IMR-90 (cell line): ENCODE results near the gene CDC14A. TPM values are rescaled to one million over a fixed set of nuclear protein-coding genes. Genes with fewer than 3 reads are reported as not detected.

Source experiments
- ATAC-seq: fragments of 200-7000 bp; cut with Tn5 transposase; 2 replicates; pipeline ENCODE4 v1.9.1; 2020; ENCODE audit warnings: low read depth, mild to moderate bottlenecking, moderate library complexity
- BruUV-seq: library from RNA; stranded (reverse); fragments of 400-500 nt; replicated peaks from 2 replicates; lab custom pipeline; 2021; lab: Mats Ljungman, UMichigan
- CTCF ChIA-PET: fragments of 300-600 bp; formaldehyde crosslinking; extraction: SDS; loops from one replicate; lab custom pipeline; 2021; ENCODE audit warnings: antibody characterized with exemption; lab: Yijun Ruan, JAX
- POLR2A ChIA-PET: fragments of 300-600 bp; sonication (Branson Sonifier 250); formaldehyde crosslinking; loops from one replicate; lab custom pipeline; 2022; ENCODE audit warnings: antibody characterized with exemption; ENCODE audit not compliant: unreplicated experiment; lab: Charles Lee
- DNase-seq: peaks from one replicate; pipeline ENCODE4 v3.0.0; 2013
- H2AFZ ChIP-seq: replicated peaks from 2 replicates; pipeline ENCODE3; 2013; ENCODE audit warnings: low read length, mild to moderate bottlenecking; ENCODE audit not compliant: poor library complexity
- H2AK5ac ChIP-seq: 2 replicates; pipeline ENCODE4 v1.6.1; 2013; ENCODE audit warnings: low read depth, low read length, inconsistent platforms
- H2AK9ac ChIP-seq: replicated peaks from 2 replicates; pipeline ENCODE3; 2013; ENCODE audit warnings: mild to moderate bottlenecking, low read depth, low read length, moderate library complexity; ENCODE audit not compliant: poor library complexity
- H2BK120ac ChIP-seq: 2 replicates; pipeline ENCODE4 v1.6.1; 2013; ENCODE audit warnings: low read depth, low read length, inconsistent platforms
- H2BK15ac ChIP-seq: 3 replicates; pipeline ENCODE4 v1.6.1; 2013; ENCODE audit warnings: low read depth, low read length, inconsistent platforms
- H2BK20ac ChIP-seq: 2 replicates; pipeline ENCODE4 v1.6.1; 2013; ENCODE audit warnings: low read depth, mild to moderate bottlenecking, inconsistent platforms, low read length, moderate library complexity
- H2BK5ac ChIP-seq: 2 replicates; pipeline ENCODE4 v1.6.1; 2013; ENCODE audit warnings: mild to moderate bottlenecking, low read depth, low read length, inconsistent platforms; ENCODE audit not compliant: poor library complexity, severe bottlenecking
- H3K14ac ChIP-seq: replicated peaks from 2 replicates; pipeline ENCODE4 v1.6.1; 2013; ENCODE audit warnings: low read depth, low read length, inconsistent platforms
- H3K18ac ChIP-seq: 2 replicates; pipeline ENCODE4 v1.6.1; 2013; ENCODE audit warnings: low read depth, low read length, control low read depth
- H3K23ac ChIP-seq: 2 replicates; pipeline ENCODE4 v1.6.1; 2013; ENCODE audit warnings: low read depth, low read length, inconsistent platforms
- H3K27ac ChIP-seq: 2 replicates; pipeline ENCODE4 v1.5.1; 2013; ENCODE audit warnings: mild to moderate bottlenecking, control low read depth, low read length; ENCODE audit not compliant: insufficient read depth
- H3K27me3 ChIP-seq: 2 replicates; pipeline ENCODE4 v1.6.1; 2013; ENCODE audit warnings: low read length; ENCODE audit not compliant: control insufficient read depth, insufficient read depth
- H3K36me3 ChIP-seq: 2 replicates; pipeline ENCODE4 v1.6.1; 2013; ENCODE audit warnings: low read length, mixed read lengths; ENCODE audit not compliant: control insufficient read depth, insufficient read depth
- H3K4ac ChIP-seq: 2 replicates; pipeline ENCODE4 v1.6.1; 2013; ENCODE audit warnings: low read depth, low read length, inconsistent platforms
- H3K4me1 ChIP-seq: 2 replicates; pipeline ENCODE4 v1.6.1; 2013; ENCODE audit warnings: low read length, mixed read lengths; ENCODE audit not compliant: control insufficient read depth, insufficient read depth
- H3K4me2 ChIP-seq: 2 replicates; pipeline ENCODE4 v1.6.1; 2013; ENCODE audit warnings: low read depth, mild to moderate bottlenecking, control low read depth, low read length, moderate library complexity
- H3K4me3 ChIP-seq: 2 replicates; pipeline ENCODE4 v1.5.1; 2013; ENCODE audit warnings: low read depth, mild to moderate bottlenecking, control low read depth, low read length, moderate library complexity; ENCODE audit not compliant: insufficient read depth
- H3K56ac ChIP-seq: 2 replicates; pipeline ENCODE4 v1.6.1; 2013; ENCODE audit warnings: low read length, inconsistent platforms; ENCODE audit not compliant: insufficient read depth; ENCODE audit errors: extremely low read depth
- H3K79me1 ChIP-seq, 2 experiments: 2 replicates each; pipeline ENCODE4 v1.6.1; 2013; ENCODE audit warnings: low read length in 2 of 2, inconsistent platforms in 1 of 2, low read depth in 1 of 2
- H3K9ac ChIP-seq: 2 replicates; pipeline ENCODE4 v1.6.1; 2013; ENCODE audit warnings: low read depth, low read length, control low read depth
- H3K9me1 ChIP-seq: 2 replicates; pipeline ENCODE4 v1.6.1; 2013; ENCODE audit warnings: low read length, inconsistent platforms; ENCODE audit not compliant: insufficient read depth
- H3K9me3 ChIP-seq: 2 replicates; pipeline ENCODE4 v1.6.1; 2013; ENCODE audit warnings: low read length; ENCODE audit not compliant: control insufficient read depth, insufficient read depth
- H4K20me1 ChIP-seq: 2 replicates; pipeline ENCODE4 v1.6.1; 2013; ENCODE audit warnings: low read length, inconsistent platforms; ENCODE audit not compliant: insufficient read depth
- H4K5ac ChIP-seq: 2 replicates; pipeline ENCODE4 v1.6.1; 2013; ENCODE audit warnings: mild to moderate bottlenecking, low read depth, low read length, control low read depth
- H4K8ac ChIP-seq, 2 experiments: 2 replicates each; pipeline ENCODE4 v1.6.1; 2013; ENCODE audit warnings: low read depth in 2 of 2, low read length in 2 of 2, control low read depth in 1 of 2, inconsistent platforms in 1 of 2
- H4K91ac ChIP-seq: 2 replicates; pipeline ENCODE4 v1.6.1; 2013; ENCODE audit warnings: low read depth, low read length, inconsistent platforms; ENCODE audit not compliant: insufficient read depth
- BHLHE40 ChIP-seq: fragments of 150-350 bp; IDR thresholded peaks from 2 replicates; pipeline ENCODE4 v1.6.1; 2016; ENCODE audit warnings: mild to moderate bottlenecking, low read depth, low read length
- CEBPB ChIP-seq: IDR thresholded peaks from 2 replicates; pipeline ENCODE4 v1.6.1; 2012; ENCODE audit warnings: low read depth, low read length, improper control_type of control experiment
- CHD1 ChIP-seq: IDR thresholded peaks from 2 replicates; pipeline ENCODE4 v1.6.1; 2012; ENCODE audit warnings: low read depth, low read length, improper control_type of control experiment
- CTCF ChIP-seq: conservative IDR thresholded peaks from 2 replicates; pipeline ENCODE4 v1.5.1; 2012; ENCODE audit warnings: mild to moderate bottlenecking, low read depth, low read length, improper control_type of control experiment
- FOS ChIP-seq: fragments of 150-350 bp; IDR thresholded peaks from 2 replicates; pipeline ENCODE4 v1.6.1; 2016; ENCODE audit warnings: low read depth, low read length
- MAFK ChIP-seq: IDR thresholded peaks from 2 replicates; pipeline ENCODE4 v1.6.1; 2012; ENCODE audit warnings: low read depth, low read length, improper control_type of control experiment
- MAZ ChIP-seq: IDR thresholded peaks from 2 replicates; pipeline ENCODE4 v1.6.1; 2012; ENCODE audit warnings: low read depth, mild to moderate bottlenecking, low read length, improper control_type of control experiment, moderate library complexity, borderline replicate concordance
- MXI1 ChIP-seq: IDR thresholded peaks from 2 replicates; pipeline ENCODE4 v1.6.1; 2012; ENCODE audit warnings: low read depth, mild to moderate bottlenecking, low read length, moderate library complexity, borderline replicate concordance
- NFE2L2 ChIP-seq: fragments of 150-350 bp; IDR thresholded peaks from 2 replicates; pipeline ENCODE4 v1.6.1; 2016; ENCODE audit warnings: low read depth, mild to moderate bottlenecking, low read length
- POLR2A ChIP-seq: IDR thresholded peaks from 2 replicates; pipeline ENCODE4 v1.6.1; 2012; ENCODE audit warnings: mild to moderate bottlenecking, low read depth, low read length
- RAD21 ChIP-seq: IDR thresholded peaks from 2 replicates; pipeline ENCODE4 v1.6.1; 2012; ENCODE audit warnings: low read length, improper control_type of control experiment
- RCOR1 ChIP-seq: IDR thresholded peaks from 2 replicates; pipeline ENCODE4 v1.6.1; 2012; ENCODE audit warnings: mild to moderate bottlenecking, low read length, improper control_type of control experiment; ENCODE audit not compliant: insufficient replicate concordance
- SMC3 ChIP-seq: fragments of 150-350 bp; IDR thresholded peaks from 2 replicates; pipeline ENCODE4 v1.6.1; 2016; ENCODE audit warnings: low read depth, mild to moderate bottlenecking, antibody characterized with exemption, low read length, moderate library complexity
- USF2 ChIP-seq: fragments of 150-350 bp; IDR thresholded peaks from 2 replicates; pipeline ENCODE4 v1.6.1; 2017; ENCODE audit warnings: mild to moderate bottlenecking, antibody characterized with exemption, low read length, low read depth
- WGBS, 2 experiments: methylation state at CpG; one replicate each; pipeline versions ENCODE4 v1.1.5 to v1.1.7; 2013; ENCODE audit warnings: missing lambda C conversion rate in 2 of 2; ENCODE audit not compliant: insufficient read length in 1 of 2; ENCODE audit errors: extremely low coverage in 2 of 2; 5-methylcytosine and 5-hydroxymethylcytosine counted together
- dilution Hi-C: fragments of 300-500 bp; cut with HindIII; formaldehyde crosslinking; loops from one replicate; pipeline ENCODE4 v1.14.3; 2018; ENCODE audit warnings: low sequenced_read_pairs; ENCODE audit not compliant: unreplicated experiment
- in situ Hi-C: fragments of 300-500 bp; cut with MboI; formaldehyde crosslinking; loops from 3 replicates; pipeline ENCODE4 v1.14.3; 2019; ENCODE audit warnings: low sequenced_read_pairs, inconsistent platforms, mixed read lengths
- intact Hi-C: fragments of 100-400 bp; cut with micrococcal nuclease; formaldehyde crosslinking; loops from 2 replicates; pipeline ENCODE4 v1.10.0; 2022
- polyA plus RNA-seq, 3 experiments: library from polyadenylated mRNA; depleted of rRNA; stranded (reverse); fragments of >200 nt; gene quantifications; 2 replicates each; pipeline ENCODE4 v1.2.3, GENCODE V29; 2012; ENCODE audit warnings: low replicate concordance in 1 of 3
- total RNA-seq: library from RNA; depleted of rRNA; stranded (reverse); fragments of >200 nt; gene quantifications from 2 replicates; pipeline ENCODE4 v1.2.3, GENCODE V29; 2012
- TF ChIP-seq, protein P1 (sequence below): fragments of 150-350 bp; IDR thresholded peaks from 2 replicates; pipeline ENCODE4 v1.6.1; 2016; ENCODE audit warnings: low read depth, mild to moderate bottlenecking, low read length, moderate library complexity, borderline replicate concordance

The CDC14A gene
- total and polyA plus RNA-seq, 2 of the 4 experiments (the other 2 are of a cell fraction) = 1.7 to 3.0 TPM

GRCh38 chr1:100511773-100512172, 159.5 kb downstream of the CDC14A start:
- H4K91ac ChIP-seq = no peak overlapping the region
- DNase-seq (no peak), ATAC-seq (no peak)
- no peak overlapping the region for H3K9ac ChIP-seq
- H3K4ac ChIP-seq = no peak overlapping the region
- no peak overlapping the region for H3K56ac ChIP-seq
- H3K4me2 ChIP-seq = no peak overlapping the region
- peaks cover under 1% of the 10 kb centered on the region for H3K9me1 ChIP-seq
- H2BK5ac ChIP-seq = no peak overlapping the region
- WGBS, 2 experiments = 100% methylated on average over 2 of the region's 5 CpGs; no CpG with 5 or more reads in 1 of the 2 experiments
- no peaks in the 10 kb centered on the region for H3K9me3 ChIP-seq
- intact Hi-C loops (no loop called here), in situ Hi-C loops (no loop called here), dilution Hi-C loops (no loop called here)
- H3K79me1 ChIP-seq = peaks cover 0 to under 1% of the 10 kb centered on the region in 2 experiments; a peak in 1 of 4 replicates
- H3K14ac ChIP-seq = no peak overlapping the region
- no peak overlapping the region for H2BK20ac ChIP-seq
- POLR2A ChIA-PET = no interaction called here
- H3K27ac ChIP-seq = no peak overlapping the region
- no peak overlapping the region for H4K8ac ChIP-seq
- no peak overlapping the region for H2AK9ac ChIP-seq
- H3K18ac ChIP-seq = no peak overlapping the region
- H3K4me3 ChIP-seq = no peak overlapping the region
- peaks cover 4% of the 10 kb centered on the region for H3K4me1 ChIP-seq
- no peak overlapping the region for H3K23ac ChIP-seq
- no peak overlapping the region for H4K5ac ChIP-seq
- CTCF ChIA-PET = no interaction called here
- H2AFZ ChIP-seq = no peak overlapping the region
- no TSS peak for BruUV-seq
- no peak overlapping the region for H2AK5ac ChIP-seq
- no peak overlapping the region for H2BK120ac ChIP-seq
- H4K20me1 ChIP-seq = no peaks in the 10 kb centered on the region
- TF ChIP-seq MXI1 = no peak
- TF ChIP-seq NFE2L2 = no peak
- TF ChIP-seq CHD1 = no peak
- TF ChIP-seq USF2 = no peak
- TF ChIP-seq RCOR1 = no peak
- no peak for TF ChIP-seq MAZ
- TF ChIP-seq CEBPB = no peak
- TF ChIP-seq POLR2A = no peak
- TF ChIP-seq FOS = no peak
- TF ChIP-seq CTCF = no peak
- no peak for TF ChIP-seq SMC3
- TF ChIP-seq, protein P1, sequence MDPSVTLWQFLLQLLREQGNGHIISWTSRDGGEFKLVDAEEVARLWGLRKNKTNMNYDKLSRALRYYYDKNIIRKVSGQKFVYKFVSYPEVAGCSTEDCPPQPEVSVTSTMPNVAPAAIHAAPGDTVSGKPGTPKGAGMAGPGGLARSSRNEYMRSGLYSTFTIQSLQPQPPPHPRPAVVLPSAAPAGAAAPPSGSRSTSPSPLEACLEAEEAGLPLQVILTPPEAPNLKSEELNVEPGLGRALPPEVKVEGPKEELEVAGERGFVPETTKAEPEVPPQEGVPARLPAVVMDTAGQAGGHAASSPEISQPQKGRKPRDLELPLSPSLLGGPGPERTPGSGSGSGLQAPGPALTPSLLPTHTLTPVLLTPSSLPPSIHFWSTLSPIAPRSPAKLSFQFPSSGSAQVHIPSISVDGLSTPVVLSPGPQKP = no peak
- TF ChIP-seq MAFK = no peak
- no peak for TF ChIP-seq BHLHE40
- no peak for TF ChIP-seq RAD21
- no peak overlapping the region for H2BK15ac ChIP-seq
- peaks cover 4% of the 10 kb centered on the region; the same call in 1 of the 2 replicates for H3K36me3 ChIP-seq
- no peaks in the 10 kb centered on the region for H3K27me3 ChIP-seq
